T-helper 17 cell (primary cell): Measurements from ENCODE around the gene RABAC1. TPM values are rescaled to one million over a fixed set of nuclear protein-coding genes. Genes with fewer than 3 reads are reported as not detected.

ENCODE experiments used
- ATAC-seq: fragments of 150-1000 bp; cut with Tn5 transposase; 2 replicates; pipeline ENCODE4 v1.10.0; 2021; ENCODE audit warnings: mild to moderate bottlenecking, moderate library complexity
- DNase-seq, 3 donors: peaks; one replicate each; pipeline versions ENCODE4 v3.0.0 to v3.0.0-alpha.2; 2020 to 2021
- H3K9me3 ChIP-seq: one replicate; pipeline ENCODE4 v1.7.0; 2013; ENCODE audit warnings: low read length, mild to moderate bottlenecking; ENCODE audit not compliant: control insufficient read depth, poor library complexity, severe bottlenecking
- H3K27ac Mint-ChIP-seq: one replicate; pipeline ENCODE4 v1.8.0; 2022; ENCODE audit warnings: mild to moderate bottlenecking, moderate library complexity, mixed read lengths
- H3K27me3 Mint-ChIP-seq: one replicate; pipeline ENCODE4 v1.8.0; 2022; ENCODE audit warnings: mixed read lengths
- H3K36me3 Mint-ChIP-seq: one replicate; pipeline ENCODE4 v1.8.0; 2022; ENCODE audit warnings: low read depth, mixed read lengths
- H3K4me1 Mint-ChIP-seq: one replicate; pipeline ENCODE4 v1.8.0; 2022; ENCODE audit warnings: mild to moderate bottlenecking, mixed read lengths
- H3K4me3 Mint-ChIP-seq: one replicate; pipeline ENCODE4 v1.8.0; 2022; ENCODE audit warnings: mild to moderate bottlenecking, moderate library complexity, mixed read lengths
- total RNA-seq, 4 donors: library from RNA in 2 of 4; stranded (reverse) in 2 of 4; gene quantifications; one replicate each; pipeline ENCODE4 v1.2.3 and lab custom pipeline; 2022 to 2026

Gene RABAC1
- total RNA-seq (10 to 100 TPM; 90.1 to 98.3 TPM), total RNA-seq (lab: John Stamatoyannopoulos, UW) (12.2 to 21.1 reads per million in 2 donors)

GRCh38 chr19:41959056-41960053 is at the start of gene RABAC1:
Gene RABAC1, minus strand, starts transcription at chr19:41959321. Its CDS starts 29 bp downstream, at chr19:41959292.
- Mint-ChIP-seq H3K27me3 (no peaks in the 10 kb centered on the region), H3K36me3 (no peaks in the 10 kb centered on the region), H3K4me3 (peak within 1 kb of the TSS; percentile 93), H3K27ac (peak within 1 kb of the TSS; percentile 86), H3K4me1 (peaks cover 26% of the 10 kb centered on the region)
- no peaks in the 10 kb centered on the region for H3K9me3 ChIP-seq
- DNase-seq: peak; percentile 75 to 80 (median 78)
- ATAC-seq: peak; percentile 92

GRCh38 chr19:42006569-42006968 is 47.4 kb upstream of the RABAC1 start:
- Mint-ChIP-seq H3K27ac (no peak overlapping the region), H3K27me3 (peaks cover 53% of the 10 kb centered on the region)
- ATAC-seq: no peak

GRCh38 chr19:42005504-42005903 is 46.4 kb upstream of the RABAC1 start:
- no peak overlapping the region for H3K4me3 Mint-ChIP-seq
- no peak for ATAC-seq
- H3K4me1 Mint-ChIP-seq: peaks cover 15% of the 10 kb centered on the region
- no peak for DNase-seq
- H3K9me3 ChIP-seq: no peaks in the 10 kb centered on the region
- H3K27me3 Mint-ChIP-seq: peaks cover 64% of the 10 kb centered on the region
- H3K36me3 Mint-ChIP-seq: peaks cover 16% of the 10 kb centered on the region
- H3K27ac Mint-ChIP-seq: no peak overlapping the region

More at GRCh38 chr19:42006569-42006968, 47.4 kb upstream of the RABAC1 start:
- peaks cover 15% of the 10 kb centered on the region for H3K4me1 Mint-ChIP-seq
- no peak for DNase-seq
- no peaks in the 10 kb centered on the region for H3K9me3 ChIP-seq
- peaks cover 16% of the 10 kb centered on the region for H3K36me3 Mint-ChIP-seq
- no peak overlapping the region for H3K4me3 Mint-ChIP-seq

DNA sequence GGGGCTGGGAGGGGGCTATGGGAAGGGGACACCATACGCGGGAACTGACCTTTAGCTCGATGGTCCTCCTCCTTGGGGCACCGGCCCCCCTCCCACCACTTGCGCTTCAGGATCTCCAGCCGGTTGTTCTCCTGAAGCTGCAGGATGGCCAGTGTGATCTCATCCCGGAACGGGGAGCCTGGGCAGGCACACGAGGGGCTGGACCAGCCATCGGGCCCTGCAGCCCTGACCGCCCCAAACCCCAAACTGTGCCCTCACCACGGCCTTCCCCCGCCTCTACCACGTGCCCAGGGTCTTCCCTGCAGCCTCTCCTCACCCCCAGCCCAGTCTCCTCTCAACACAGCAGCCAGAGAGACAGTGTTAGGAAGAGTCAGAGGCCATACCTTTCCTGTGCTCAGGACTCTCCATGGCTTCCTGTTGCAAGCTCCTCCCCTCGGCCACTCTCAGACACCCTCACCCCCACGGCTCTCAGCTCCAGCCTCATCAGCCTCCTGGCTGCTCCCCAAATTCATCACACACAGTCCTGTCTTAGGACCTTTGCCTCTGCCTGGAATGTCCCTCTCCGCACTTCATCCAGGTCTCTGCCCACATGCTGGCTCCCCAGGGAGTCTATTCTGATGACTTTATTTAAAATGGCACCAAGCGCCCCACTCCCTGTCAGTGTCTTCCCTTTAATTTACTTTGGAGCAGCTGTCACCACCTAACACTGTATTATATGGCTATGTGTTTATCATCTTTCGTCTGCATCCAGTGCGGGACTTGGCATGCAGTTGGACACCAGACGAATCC is 44.6 kb upstream of the RABAC1 start:
- H3K27ac Mint-ChIP-seq: no peak overlapping the region
- peaks cover 78% of the 10 kb centered on the region for H3K27me3 Mint-ChIP-seq
- H3K4me3 Mint-ChIP-seq: no peak overlapping the region
- peaks cover 20% of the 10 kb centered on the region for H3K36me3 Mint-ChIP-seq
- ATAC-seq: no peak
- H3K4me1 Mint-ChIP-seq: peaks cover 19% of the 10 kb centered on the region
- DNase-seq: no peak
- H3K9me3 ChIP-seq: no peaks in the 10 kb centered on the region

DNA sequence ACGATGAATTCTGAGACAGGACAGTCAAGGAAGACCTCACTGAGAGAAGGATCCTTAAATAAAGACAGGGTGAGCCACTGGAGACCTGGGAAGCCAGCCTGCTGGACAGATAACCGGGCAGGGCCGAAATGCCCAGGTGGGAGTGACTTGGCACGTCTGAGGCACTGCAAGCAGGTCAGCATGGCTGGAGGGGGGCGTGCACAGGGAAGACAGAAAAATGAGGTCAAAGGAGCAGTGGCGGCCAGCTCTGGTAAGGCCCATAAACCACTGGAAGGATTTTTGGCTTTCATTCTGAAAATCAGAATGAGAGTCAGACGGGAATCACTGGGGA is 40.7 kb upstream of the RABAC1 start:
- Mint-ChIP-seq H3K27ac (no peak overlapping the region), H3K4me3 (no peak overlapping the region), H3K36me3 (peaks cover 25% of the 10 kb centered on the region), H3K27me3 (peaks cover 64% of the 10 kb centered on the region), H3K4me1 (peaks cover 31% of the 10 kb centered on the region)
- DNase-seq: no peak
- H3K9me3 ChIP-seq: no peaks in the 10 kb centered on the region
- ATAC-seq: no peak

GRCh38 chr19:41999071-41999877 is 40.2 kb upstream of the RABAC1 start:
- H3K4me3 Mint-ChIP-seq: peak overlapping the region; percentile 63
- H3K4me1 Mint-ChIP-seq: peaks cover 31% of the 10 kb centered on the region
- no peaks in the 10 kb centered on the region for H3K9me3 ChIP-seq
- H3K27me3 Mint-ChIP-seq: peaks cover 61% of the 10 kb centered on the region
- DNase-seq (no peak), ATAC-seq (no peak)
- peaks cover 25% of the 10 kb centered on the region for H3K36me3 Mint-ChIP-seq
- H3K27ac Mint-ChIP-seq: no peak overlapping the region

GRCh38 chr19:41998246-41999020 is 39.3 kb upstream of the RABAC1 start:
- H3K4me1 Mint-ChIP-seq: peaks cover 31% of the 10 kb centered on the region
- H3K27ac Mint-ChIP-seq: no peak overlapping the region
- DNase-seq: peak in 2 of 3 donors; percentile 21 to 31
- H3K9me3 ChIP-seq: no peaks in the 10 kb centered on the region
- H3K36me3 Mint-ChIP-seq: peaks cover 21% of the 10 kb centered on the region
- H3K4me3 Mint-ChIP-seq: no peak overlapping the region
- no peak for ATAC-seq
- peaks cover 53% of the 10 kb centered on the region for H3K27me3 Mint-ChIP-seq

DNA sequence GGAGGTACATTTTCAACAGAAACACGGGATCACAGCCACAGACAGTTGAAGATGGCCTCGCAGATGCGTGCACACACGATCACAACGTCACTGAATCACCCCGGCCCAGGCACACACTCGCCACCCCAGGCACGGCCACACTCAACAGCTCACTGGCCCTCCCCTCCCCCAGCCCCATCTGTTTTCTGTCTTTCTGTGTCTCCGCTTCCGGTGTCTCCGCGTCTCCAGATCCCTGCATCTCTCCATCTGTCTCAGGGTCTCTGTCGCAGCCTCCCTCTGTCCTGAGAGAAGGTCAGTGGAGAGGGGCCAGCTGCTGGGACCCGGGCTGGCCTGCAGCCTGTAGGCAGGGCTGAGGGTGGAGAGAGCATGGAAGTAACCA is 38.7 kb upstream of the RABAC1 start:
- no peaks in the 10 kb centered on the region for H3K9me3 ChIP-seq
- Mint-ChIP-seq H3K27ac (no peak overlapping the region), H3K36me3 (peaks cover 22% of the 10 kb centered on the region), H3K27me3 (peaks cover 51% of the 10 kb centered on the region), H3K4me3 (no peak overlapping the region), H3K4me1 (peaks cover 32% of the 10 kb centered on the region)
- ATAC-seq: no peak
- DNase-seq: no peak

- H3K4me3 Mint-ChIP-seq: peak overlapping the region; percentile 0
Measured at GRCh38 chr19:41997121-41997850, 38.2 kb upstream of the RABAC1 start.

GRCh38 chr19:41995959-41996797 is 37.1 kb upstream of the RABAC1 start:
- no peaks in the 10 kb centered on the region for H3K9me3 ChIP-seq
- peaks cover 27% of the 10 kb centered on the region for H3K4me1 Mint-ChIP-seq
- H3K36me3 Mint-ChIP-seq: peaks cover 17% of the 10 kb centered on the region
- no peak overlapping the region for H3K27ac Mint-ChIP-seq
- H3K4me3 Mint-ChIP-seq: no peak overlapping the region
- DNase-seq: no peak
- ATAC-seq: no peak
- H3K27me3 Mint-ChIP-seq: peaks cover 35% of the 10 kb centered on the region

More at GRCh38 chr19:41997121-41997850, 38.2 kb upstream of the RABAC1 start:
- DNase-seq (peak in 2 of 3 donors; percentile 29 to 30), ATAC-seq (peak; percentile 29)
- Mint-ChIP-seq H3K36me3 (peaks cover 23% of the 10 kb centered on the region), H3K27me3 (peaks cover 46% of the 10 kb centered on the region), H3K27ac (no peak overlapping the region), H3K4me1 (peaks cover 35% of the 10 kb centered on the region)
- H3K9me3 ChIP-seq: no peaks in the 10 kb centered on the region
